Measurements from ENCODE around the gene TBC1D5. TPM values are rescaled to one million over a fixed set of nuclear protein-coding genes. Genes with fewer than 3 reads are reported as not detected.

TBC1D5 gene
- total RNA-seq, 1 experiment from 2014 or later: 30.4 TPM

GRCh38 chr3:17162116-17162515 lies 580.3 kb downstream of the TBC1D5 start:
- ChIA-PET POLR2A (no interaction called here), CTCF (no interaction called here)
- no peaks in the 10 kb centered on the region for H3K4me1 ChIP-seq (ENCODE audit: control insufficient read depth, insufficient read depth, low read length)
- H3K27me3 ChIP-seq (ENCODE audit: control insufficient read depth, insufficient read depth, low read length): no peaks in the 10 kb centered on the region
- H3K27ac ChIP-seq (ENCODE audit: low read length): no peak overlapping the region
- intact Hi-C loops (cut with micrococcal nuclease; ENCODE audit: unreplicated experiment) (no loop called here), in situ Hi-C loops (cut with HindIII; ENCODE audit: low pct_unique_long_range_greater_than_20kb, low sequenced_read_pairs) (no loop called here)
- no peak for TF ChIP-seq CTCF (IDR thresholded peaks at IDR 0.05)
- TF ChIP-seq TCF7L2 (IDR thresholded peaks at IDR 0.05; ENCODE audit: low read depth, low read length): no peak
- TF ChIP-seq POLR2AphosphoS5 (IDR thresholded peaks at IDR 0.05; ENCODE audit: low read depth, low read length): no peak
- TF ChIP-seq SIN3A (IDR thresholded peaks at IDR 0.05; ENCODE audit: borderline replicate concordance, insufficient read depth, low read depth, low read length): no peak
- no peak for TF ChIP-seq REST (IDR thresholded peaks at IDR 0.05; ENCODE audit: insufficient read depth in 1 of 2, low read depth in 2 of 2, low read length in 1 of 2)
- H3K9me3 ChIP-seq (ENCODE audit: control insufficient read depth, insufficient read depth, low read depth, low read length): no peaks in the 10 kb centered on the region
- no peak for DNase-seq (ENCODE audit: low read depth, low spot score)
- no peaks in the 10 kb centered on the region for H3K36me3 ChIP-seq (ENCODE audit: control insufficient read depth, insufficient read depth, low read length)
- no peak for ATAC-seq
- BruUV-seq (replicated peaks): no TSS peak
- no peak overlapping the region for H3K4me3 ChIP-seq (ENCODE audit: low read depth in 2 of 2, low read length in 2 of 2)

GRCh38 chr3:17160597-17160996 lies 581.8 kb downstream of the TBC1D5 start:
- H3K27me3 ChIP-seq (ENCODE audit: control insufficient read depth, insufficient read depth, low read length): no peaks in the 10 kb centered on the region
- intact Hi-C loops (cut with micrococcal nuclease; ENCODE audit: unreplicated experiment): no loop called here
- in situ Hi-C loops (cut with HindIII; ENCODE audit: low pct_unique_long_range_greater_than_20kb, low sequenced_read_pairs): no loop called here
- TF ChIP-seq SIN3A (IDR thresholded peaks at IDR 0.05; ENCODE audit: borderline replicate concordance, insufficient read depth, low read depth, low read length) (no peak), CTCF (IDR thresholded peaks at IDR 0.05) (no peak)
- H3K27ac ChIP-seq (ENCODE audit: low read length): no peak overlapping the region
- ATAC-seq: no peak
- H3K9me3 ChIP-seq (ENCODE audit: control insufficient read depth, insufficient read depth, low read depth, low read length): no peaks in the 10 kb centered on the region
- no peak overlapping the region for H3K4me3 ChIP-seq (ENCODE audit: low read depth in 2 of 2, low read length in 2 of 2)
- POLR2A ChIA-PET: no interaction called here
- no peak for DNase-seq (ENCODE audit: low read depth, low spot score)
- no TSS peak for BruUV-seq (replicated peaks)
- no peaks in the 10 kb centered on the region for H3K4me1 ChIP-seq (ENCODE audit: control insufficient read depth, insufficient read depth, low read length)
- no peaks in the 10 kb centered on the region for H3K36me3 ChIP-seq (ENCODE audit: control insufficient read depth, insufficient read depth, low read length)
- CTCF ChIA-PET: no interaction called here

All from Panc1 (cell line).